H1 (cell line): ENCODE measurements around the gene GRIP2. TPM values are rescaled to one million over a fixed set of nuclear protein-coding genes. Genes with fewer than 3 reads are reported as not detected.

ENCODE experiments used
- EP300 ChIP-seq, 2 experiments: IDR thresholded peaks; 1 replicate in 1 of 2; 2 replicates in 1 of 2; pipeline ENCODE4 v1.6.1; 2011 to 2012; ENCODE audit warnings: low read depth in 2 of 2, low read length in 2 of 2, mild to moderate bottlenecking in 2 of 2, borderline replicate concordance in 1 of 2, inconsistent platforms in 1 of 2, moderate library complexity in 1 of 2
- KDM1A ChIP-seq: fragments of 200-600, 300-600 bp; sonication (generic); IDR thresholded peaks from 2 replicates; pipeline ENCODE4 v1.7.1; 2016; ENCODE audit warnings: mild to moderate bottlenecking, low read length, borderline replicate concordance
- KDM5A ChIP-seq: fragments of 200-600 bp; IDR thresholded peaks from 2 replicates; pipeline ENCODE4 v1.7.1; 2012; ENCODE audit warnings: mild to moderate bottlenecking, low read length, inconsistent platforms, mixed read lengths
- NANOG ChIP-seq: IDR thresholded peaks from 2 replicates; pipeline ENCODE4 v1.6.1; 2011; ENCODE audit warnings: low read length, low read depth, mild to moderate bottlenecking, inconsistent platforms; ENCODE audit not compliant: insufficient read depth, poor library complexity, severe bottlenecking
- POLR2AphosphoS5 ChIP-seq: IDR thresholded peaks from 2 replicates; pipeline ENCODE4 v1.6.1; 2011; ENCODE audit warnings: low read depth, low read length
- SUZ12 ChIP-seq: fragments of 200-600 bp; sonication (generic); IDR thresholded peaks from 2 replicates; pipeline ENCODE4 v1.6.1; 2012; ENCODE audit warnings: mild to moderate bottlenecking, inconsistent platforms, low read length, moderate library complexity, mixed read lengths
- TCF12 ChIP-seq: IDR thresholded peaks from 2 replicates; pipeline ENCODE4 v1.6.1; 2011; ENCODE audit warnings: low read depth, mild to moderate bottlenecking, low read length
- polyA plus RNA-seq, 7 experiments: library from polyadenylated mRNA; depleted of rRNA in 3 of 7; stranded (reverse) in 5 of 7; unstranded in 2 of 7; fragments of >200 nt in 5 of 7; fragments of 200-250 nt in 2 of 7; gene quantifications; 1 replicate in 5 of 7; 2 replicates in 1 of 7; 4 replicates in 1 of 7; pipeline versions ENCODE4 v1.2.1 to v1.2.3, GENCODE V29; 2011 to 2013; ENCODE audit warnings: missing spikeins in 2 of 7, mixed read lengths in 2 of 7
- total RNA-seq: library from RNA; stranded (reverse); fragmentation: NEBNext Ultra II Directional; extraction: Animal tissue kit (Norgen Biotek cat#: 25700); gene quantifications from 2 replicates; pipeline ENCODE4 v1.2.1, GENCODE V29; 2021

GRIP2 gene
- total and polyA plus RNA-seq, 2 of the 8 experiments (the other 6 are each of a cell fraction or from before 2014, with no cell fraction given), result 2.5 to 6.4 TPM

DNA sequence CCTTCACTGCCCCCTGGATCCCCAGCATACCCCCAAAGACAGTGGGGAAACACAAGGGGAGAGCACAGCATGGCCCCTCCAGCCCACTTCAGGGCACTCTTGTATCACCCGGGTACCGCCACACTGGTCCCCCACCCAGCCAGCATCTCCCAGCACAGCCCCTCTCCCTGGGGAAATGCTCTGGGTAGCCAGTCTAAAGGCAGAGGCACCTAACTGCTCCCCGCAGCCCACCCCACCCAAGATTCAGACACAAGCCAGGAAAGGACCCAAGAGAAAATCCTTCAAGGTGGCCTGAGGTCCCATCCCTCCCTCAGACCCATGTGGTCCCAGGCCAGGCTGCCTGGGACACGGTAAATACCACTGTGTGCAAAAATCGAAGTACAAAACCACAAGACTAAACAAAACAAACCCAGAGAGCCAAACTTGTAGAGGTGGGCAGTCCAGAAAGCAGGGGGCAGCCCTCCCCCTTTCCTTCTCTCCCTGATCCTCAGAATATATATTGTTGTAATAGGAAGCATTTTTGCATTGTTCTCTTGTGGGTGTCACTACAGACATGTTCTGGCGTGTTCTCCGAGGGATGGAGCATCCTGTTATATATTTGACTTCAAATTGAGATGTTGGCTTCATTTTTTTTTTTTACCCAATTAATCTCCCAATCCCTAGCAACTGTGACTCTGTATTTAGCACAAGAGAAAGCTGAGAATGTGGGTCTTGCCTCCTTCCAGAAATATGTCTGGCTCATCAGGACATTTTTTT is 51.7 kb downstream of the GRIP2 start (continued):
- no peak for TF ChIP-seq POLR2AphosphoS5
- TF ChIP-seq TCF12, result no peak
- no peak for TF ChIP-seq KDM1A
- no peak for TF ChIP-seq SUZ12
- TF ChIP-seq NANOG, result no peak
- no peak for TF ChIP-seq EP300 (IDR thresholded peaks at IDR 0.05; ENCODE audit: borderline replicate concordance in 1 of 2, low read depth in 2 of 2, low read length in 2 of 2)
- no peak for TF ChIP-seq KDM5A
